HG02798 (cell line): ENCODE data around the gene RPH3AL.
"Not testable (repeated sequence)": the region's sequence is repeated elsewhere in the genome, so short reads cannot be mapped to it uniquely, and the experiment has no call there.

Source experiments
- ATAC-seq: cut with Tn5 transposase; IDR thresholded peaks from one replicate; pipeline ENCODE4 v1.9.1; 2021; ENCODE audit warnings: mild to moderate bottlenecking; ENCODE audit not compliant: unreplicated experiment, poor library complexity

RPH3AL gene

DNA sequence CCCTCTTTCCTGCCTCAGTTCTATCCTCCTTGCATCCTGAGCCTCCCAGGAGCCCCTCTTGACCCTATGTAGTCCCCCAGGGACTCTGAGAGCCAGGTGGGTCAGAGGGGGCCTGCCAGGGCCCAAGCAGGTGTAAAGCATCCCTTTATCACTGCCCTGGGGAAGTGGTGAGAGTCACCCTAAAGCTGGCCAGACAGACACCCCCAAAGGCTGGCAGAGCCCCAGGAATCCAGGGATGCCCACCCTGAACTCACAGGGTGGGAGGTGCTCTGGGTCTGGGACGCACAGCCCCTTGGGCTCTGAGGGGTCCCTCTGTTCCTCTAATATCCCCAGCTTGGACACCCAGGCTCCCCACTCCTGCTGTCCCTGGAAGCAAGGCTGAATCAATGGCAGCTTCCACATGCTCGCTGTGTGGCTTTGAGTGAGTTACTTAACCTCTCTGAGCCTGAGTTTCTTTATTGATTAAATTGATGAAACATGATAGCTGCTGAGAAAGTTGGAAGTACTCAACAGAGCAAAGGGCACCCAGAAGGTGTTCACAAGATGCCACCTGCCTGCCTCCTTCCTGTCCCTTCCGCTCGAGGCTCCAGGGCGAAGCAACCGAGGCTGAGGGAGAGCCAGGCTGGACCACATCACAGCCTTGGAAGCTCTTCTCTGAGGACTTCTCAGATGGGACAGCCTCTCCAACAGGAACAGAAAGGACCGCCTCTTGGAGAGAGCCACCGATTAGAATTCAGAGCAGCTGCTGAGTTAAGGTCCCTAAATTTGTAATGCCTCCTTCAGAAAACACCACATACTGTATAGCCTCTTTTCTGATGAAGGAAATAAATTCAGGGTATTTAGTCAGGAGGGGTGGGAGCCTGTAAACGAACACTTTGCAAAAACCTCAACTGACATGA, 104.0 kb downstream of the RPH3AL start:
- ATAC-seq, result no peak

DNA sequence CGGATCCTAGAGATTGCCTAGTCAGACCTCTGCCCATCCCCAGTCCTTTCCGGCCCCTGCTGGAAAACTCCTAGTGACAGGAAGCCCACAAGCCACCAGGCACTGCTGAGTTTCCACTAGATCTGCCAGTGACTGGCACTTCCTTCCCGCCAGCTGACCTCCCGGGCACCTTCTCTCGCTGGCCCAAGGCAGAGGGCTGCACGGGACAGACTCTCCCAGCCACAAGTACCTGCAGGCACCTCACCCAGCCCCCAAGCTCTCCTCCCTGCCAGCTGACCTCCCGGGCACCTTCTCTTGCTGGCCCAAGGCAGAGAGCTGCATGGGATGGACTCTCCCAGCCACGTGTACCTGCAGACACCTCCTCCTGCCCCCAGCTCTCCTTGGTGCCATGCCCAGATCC, 104.8 kb downstream of the RPH3AL start:
- ATAC-seq, result no peak

DNA sequence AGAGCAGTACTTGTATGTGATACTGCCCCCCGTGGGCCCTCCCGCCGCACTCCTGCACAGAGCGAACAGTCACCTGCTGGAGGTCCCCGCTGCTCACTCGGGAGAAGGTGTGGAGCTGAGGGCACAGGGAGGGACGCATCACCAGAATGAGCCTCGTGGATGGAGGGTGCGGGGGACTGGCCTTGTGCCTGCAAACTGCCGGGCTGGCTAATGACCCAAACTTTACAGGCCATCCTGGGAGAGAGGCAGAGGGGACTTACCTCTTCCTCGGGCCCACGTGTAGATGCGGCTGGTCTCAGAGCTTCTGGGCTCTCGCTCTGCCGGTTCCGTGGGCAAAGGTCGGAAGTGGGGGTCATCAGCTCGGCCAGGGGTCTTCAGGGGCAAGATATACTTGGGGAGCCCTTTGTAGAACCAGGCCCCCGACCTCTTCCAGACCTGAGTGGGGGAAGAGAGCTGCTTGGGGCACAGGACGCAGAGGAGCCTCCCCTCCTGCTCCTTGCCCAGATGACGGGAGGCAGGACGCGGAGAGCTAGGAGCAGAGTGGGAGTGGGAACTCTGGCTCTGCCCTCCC, 105.7 kb downstream of the RPH3AL start:
- no peak for ATAC-seq

DNA sequence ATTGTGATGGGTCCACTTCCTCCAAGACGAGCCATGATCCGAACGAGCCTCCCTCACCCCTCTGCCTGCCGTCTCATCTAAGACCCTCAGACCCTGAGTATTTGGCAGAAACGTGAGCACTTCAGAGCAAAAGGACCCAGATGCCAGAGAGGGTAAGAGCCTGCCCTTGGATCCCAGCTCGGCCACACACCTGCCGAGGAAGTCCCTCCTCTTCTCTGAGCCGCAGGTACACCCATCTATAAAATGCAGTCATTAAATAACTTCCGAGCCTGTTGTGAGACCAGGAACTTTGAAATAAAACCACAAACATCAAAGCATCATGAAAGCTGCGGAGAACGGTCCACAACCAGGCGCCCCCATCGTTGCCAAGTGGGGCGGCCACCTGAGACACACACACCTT, 106.4 kb downstream of the RPH3AL start:
- ATAC-seq, result no peak

DNA sequence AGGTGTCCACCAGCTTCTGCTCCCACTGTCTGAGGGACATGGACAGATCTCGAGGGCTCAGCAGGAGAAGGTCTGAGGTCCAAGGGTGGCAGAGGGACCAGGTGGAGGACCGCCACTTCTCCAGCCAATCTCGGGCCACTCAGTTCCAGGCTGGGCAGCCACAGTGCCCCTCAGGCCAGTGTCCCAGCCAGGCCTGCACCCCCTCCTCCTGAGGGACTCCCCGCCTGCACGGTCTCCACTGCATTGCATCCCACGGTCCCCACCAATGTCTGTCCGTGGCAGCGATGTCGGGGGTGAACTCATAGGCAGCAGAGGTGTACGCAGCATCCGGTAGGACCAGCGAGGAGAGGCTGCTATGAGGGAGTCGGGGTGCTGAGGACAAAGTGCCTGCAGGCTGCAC, 107.0 kb downstream of the RPH3AL start:
- no peak for ATAC-seq

DNA sequence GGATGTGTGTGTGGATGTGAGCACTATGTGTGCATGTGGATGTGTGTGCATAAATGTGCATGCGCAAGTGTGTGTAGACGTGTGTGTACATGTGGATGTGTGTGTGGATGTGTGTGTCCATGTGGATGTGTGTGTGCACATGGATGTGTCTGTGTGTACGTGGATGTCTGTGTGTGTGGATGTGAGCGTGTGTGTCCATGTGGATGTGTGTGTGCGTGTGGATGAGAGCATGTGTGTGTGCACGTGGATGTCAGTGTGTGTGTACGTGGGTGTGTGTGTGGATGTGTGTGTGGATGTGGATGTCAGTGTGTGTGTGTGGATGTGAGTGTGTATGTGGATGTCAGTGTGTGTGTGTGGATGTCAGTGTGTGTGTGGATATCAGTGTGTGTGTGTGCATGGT, 107.6 kb downstream of the RPH3AL start:
- no peak for ATAC-seq

GRCh38 chr17:243924-244323, 108.7 kb downstream of the RPH3AL start:
- not testable (repeated sequence) for ATAC-seq

DNA sequence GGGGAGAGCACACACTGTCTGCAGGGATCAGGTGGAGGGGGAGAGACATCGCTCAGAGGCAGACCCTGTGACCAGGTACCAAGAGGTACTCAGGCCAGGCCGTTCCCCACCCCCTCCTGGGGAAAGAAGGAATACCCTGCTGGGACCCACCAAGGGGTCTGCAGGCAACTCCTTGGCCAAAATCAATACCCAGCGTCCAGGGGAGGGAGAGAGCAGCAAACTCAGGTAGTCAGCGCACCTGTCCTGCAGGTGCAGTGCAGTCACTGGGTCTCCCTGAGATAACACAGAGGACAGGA, 113.7 kb downstream of the RPH3AL start:
- ATAC-seq, result no peak

DNA sequence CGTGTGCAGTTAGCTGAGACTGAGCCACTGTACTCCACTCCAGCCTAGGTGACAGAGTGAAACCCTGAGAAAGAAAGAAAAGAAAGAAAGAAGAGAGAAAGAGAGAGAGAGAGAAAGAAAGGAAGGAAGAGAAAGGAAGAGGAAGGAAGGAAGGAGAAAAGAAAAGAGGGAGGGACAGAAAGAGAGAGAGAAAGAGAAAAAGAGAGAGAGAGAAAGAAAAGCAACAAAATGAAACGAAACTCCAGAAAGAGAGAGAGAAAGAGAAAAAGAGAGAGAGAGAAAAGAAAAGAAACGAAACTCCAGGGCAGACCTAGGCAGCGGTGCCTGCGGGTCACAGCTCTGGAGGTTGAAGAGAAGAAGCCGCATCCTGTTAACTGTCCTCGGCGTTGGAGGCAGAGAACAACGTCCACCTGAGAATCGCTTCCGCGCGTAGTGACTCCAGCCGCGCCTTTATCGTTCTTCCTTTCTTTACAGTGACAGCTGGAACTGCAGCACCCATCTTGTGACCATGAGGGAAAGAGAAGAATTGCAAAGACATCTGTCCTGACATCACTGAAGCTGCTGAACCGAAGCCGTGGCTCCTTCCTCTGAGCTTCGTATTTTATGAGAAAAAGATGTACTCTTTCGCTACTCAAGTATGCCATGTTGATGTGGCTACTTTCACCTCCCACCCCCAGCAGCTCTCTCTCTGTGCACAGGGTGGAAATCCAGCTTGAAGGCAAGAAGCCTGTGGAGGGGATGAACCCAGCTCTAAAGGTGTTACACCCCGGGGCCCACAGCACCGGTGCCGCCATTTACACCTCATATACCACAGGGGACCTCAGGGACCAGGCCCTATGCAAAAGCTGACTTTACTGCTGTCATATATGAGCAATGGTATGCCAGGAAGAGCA, 114.3 kb downstream of the RPH3AL start:
- ATAC-seq, result no peak

DNA sequence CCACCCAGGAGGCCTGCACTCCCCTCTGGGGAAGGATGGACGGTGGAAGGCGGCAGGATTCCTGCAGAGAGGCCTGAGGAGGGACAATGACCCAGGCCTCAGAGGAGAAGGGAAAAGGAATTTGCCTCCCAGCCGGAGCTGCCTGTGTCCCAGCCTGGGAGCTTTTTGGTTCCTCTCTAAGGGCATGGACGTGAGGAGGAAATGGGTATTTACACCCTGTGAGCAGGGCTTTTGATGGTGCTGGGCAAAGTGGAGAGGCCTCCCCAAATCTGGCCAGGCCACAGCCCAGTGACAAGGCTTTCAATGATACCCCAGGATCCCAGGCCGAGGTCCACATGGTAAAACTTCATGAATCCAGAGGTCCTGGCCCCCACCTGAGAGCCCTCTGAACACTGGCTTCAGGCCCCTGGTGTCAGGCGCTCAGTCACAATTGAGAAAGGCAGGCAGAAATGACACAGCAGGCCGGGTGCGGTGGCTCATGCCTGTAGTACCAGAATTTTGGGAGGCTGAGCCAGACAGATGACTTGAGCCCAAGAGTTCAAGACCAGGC, 115.1 kb downstream of the RPH3AL start:
- no peak for ATAC-seq

GRCh38 chr17:236641-237405, 115.8 kb downstream of the RPH3AL start:
- ATAC-seq, result no peak

DNA sequence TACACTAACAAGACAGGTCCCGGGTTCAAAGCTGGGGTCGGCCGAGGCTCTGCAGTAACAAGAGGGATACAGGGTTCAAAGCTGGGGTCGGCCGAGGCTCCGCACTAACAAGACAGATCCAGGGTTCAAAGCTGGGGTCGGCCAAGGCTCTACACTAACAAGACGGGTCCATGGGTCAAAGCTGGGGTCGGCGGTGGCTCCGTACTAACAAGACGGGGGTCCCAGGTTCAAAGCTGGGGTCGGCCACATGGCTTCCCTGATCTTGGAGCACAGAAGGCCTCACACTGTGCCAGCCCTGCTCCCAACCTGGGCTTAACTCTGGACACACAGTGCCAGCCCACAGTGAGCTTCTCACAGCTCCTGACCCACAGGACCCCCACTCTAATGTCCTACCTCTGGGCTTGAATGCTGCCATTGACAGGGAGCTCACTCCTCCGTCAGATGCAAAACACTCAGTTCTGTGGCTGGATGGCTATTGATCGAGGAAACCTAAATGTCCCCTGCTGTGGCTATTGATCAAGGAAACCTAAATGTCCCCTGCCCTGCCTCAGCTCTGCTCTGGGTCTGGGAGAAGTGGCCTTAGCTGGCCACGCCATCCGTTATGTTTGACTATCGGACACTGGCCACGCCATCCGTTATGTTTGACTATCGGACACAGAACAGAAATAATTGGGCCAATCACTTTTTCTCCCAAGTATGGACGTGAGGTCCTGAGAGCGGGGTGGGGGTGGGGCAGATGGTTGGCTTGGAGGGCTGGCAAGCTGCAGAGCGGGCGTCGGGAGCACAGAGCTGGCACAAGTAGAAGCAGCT, 116.6 kb downstream of the RPH3AL start:
- no peak for ATAC-seq

DNA sequence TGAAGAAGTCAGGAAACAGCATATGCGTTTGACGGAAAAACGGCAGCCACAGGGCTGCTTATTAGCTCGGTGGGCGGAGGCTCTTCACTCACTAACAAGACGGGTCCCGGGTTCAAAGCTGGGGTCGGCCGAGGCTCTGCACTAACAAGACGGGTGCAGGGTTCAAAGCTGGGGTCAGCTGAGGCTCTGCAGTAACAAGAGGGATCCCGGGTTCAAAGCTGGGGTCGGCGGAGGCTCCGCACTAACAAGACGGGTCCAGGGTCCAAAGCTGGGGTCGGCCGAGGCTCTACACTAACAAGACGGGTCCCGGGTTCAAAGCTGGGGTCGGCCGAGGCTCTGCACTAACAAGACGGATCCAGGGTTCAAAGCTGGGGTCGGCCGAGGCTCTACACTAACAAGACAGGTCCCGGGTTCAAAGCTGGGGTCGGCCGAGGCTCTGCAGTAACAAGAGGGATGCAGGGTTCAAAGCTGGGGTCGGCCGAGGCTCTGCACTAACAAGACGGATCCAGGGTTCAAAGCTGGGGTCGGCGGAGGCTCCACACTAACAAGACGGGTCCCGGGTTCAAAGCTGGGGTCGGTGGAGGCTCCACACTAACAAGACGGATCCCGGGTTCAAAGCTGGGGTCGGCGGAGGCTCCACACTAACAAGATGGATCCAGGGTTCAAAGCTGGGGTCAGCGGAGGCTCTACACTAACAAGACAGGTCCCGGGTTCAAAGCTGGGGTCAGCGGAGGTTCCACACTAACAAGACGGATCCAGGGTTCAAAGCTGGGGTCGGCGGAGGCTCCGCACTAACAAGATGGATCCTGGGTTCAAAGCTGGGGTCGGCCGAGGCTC, 117.4 kb downstream of the RPH3AL start:
- ATAC-seq, result not testable (repeated sequence)

DNA sequence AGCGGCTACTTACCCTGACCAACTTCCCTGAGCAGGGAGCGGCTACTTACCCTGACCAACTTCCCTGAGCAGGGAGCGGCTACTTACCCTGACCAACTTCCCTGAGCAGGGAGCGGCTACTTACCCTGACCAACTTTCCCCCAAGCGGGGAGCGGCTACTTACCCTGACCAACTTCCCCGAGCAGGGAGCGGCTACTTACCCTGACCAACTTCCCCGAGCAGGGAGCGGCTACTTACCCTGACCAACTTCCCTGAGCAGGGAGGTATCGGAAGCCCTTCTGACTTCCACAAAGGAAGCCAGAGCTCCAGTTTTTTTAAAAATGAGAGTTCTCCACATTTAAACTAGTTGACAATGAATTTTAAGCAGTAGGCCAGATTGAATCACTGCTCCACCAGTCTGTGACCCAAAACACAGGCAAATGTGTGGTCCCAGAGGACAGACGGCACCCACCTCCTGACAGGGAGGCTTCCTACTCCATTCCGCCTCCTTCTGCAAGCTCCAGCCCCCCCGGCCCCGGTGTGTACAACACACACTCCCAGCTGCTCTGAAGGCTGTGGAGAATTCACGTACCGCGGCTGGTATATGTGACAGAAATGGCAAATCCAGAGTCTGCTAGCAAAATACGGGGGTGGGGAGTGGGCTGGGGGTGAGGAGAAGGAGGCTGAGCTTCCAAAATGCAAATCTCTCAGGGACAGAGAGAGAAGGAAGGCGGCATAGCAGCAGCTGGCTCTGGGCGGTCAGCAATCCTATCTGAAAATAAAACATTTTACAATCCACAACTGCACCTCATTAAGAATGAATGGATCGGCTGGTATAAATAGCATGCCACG, 118.2 kb downstream of the RPH3AL start:
- not testable (repeated sequence) for ATAC-seq

- ATAC-seq, result no peak
Observed at GRCh38 chr17:233473-233941, 119.1 kb downstream of the RPH3AL start.

DNA sequence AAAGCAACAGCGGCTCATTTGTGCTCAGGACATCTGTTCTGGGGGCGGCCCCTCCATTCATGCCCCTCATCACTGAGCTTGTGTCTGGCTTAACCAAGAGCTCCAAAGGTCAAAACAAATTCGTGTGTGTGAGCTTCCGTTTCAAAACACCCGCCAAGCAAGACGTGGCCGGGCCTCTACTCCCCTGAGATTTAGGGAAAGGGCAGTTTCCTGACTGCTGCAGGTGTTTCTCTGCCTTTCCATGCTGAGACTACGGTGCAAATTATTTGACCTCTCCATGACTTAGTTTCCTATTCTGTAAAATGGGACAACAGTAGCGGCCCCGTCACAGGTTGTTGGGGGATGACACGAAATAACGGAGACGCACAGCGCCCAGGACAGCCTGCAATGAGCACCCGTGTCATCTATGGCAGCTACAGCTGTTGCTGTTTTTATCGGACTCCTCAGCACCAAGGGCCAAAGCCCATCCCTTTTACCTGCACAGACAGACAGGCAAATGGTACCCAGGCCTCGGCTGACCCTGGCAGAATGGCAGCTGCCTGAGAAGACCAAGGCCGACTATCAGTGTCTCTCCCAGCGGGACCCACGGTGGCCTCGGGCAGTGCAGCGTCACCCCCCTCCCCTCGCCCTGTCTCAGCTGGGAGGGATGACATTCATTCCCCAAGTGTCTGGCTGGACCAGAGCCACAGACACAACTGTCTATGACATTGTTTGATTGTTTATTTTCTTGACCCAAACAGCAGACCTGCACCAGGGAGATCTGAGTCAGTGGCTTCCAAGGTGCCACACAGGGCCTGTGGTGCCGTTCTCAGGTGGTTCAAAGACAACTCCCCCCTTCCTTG, 120.4 kb downstream of the RPH3AL start:
- ATAC-seq, result no peak
